Kidney (tissue), 14 donors: ENCODE measurements around the gene SPATA16. TPM values are rescaled to one million over a fixed set of nuclear protein-coding genes. Genes with fewer than 3 reads are reported as not detected.

Source experiments
- DNase-seq, 5 donors: peaks; one replicate each; pipeline ENCODE4 v3.0.0-alpha.2; 2013 to 2020
- FAIRE-seq: peaks from 2 replicates; lab custom pipeline; 2012; peaks lifted over from hg19 to GRCh38; lab: Jason Lieb, UNC
- H3K27ac ChIP-seq, 2 donors: one replicate each; pipeline ENCODE4 v1.7.0; 2013; ENCODE audit warnings: low read depth in 2 of 2, low read length in 2 of 2, inconsistent platforms in 1 of 2
- H3K27me3 ChIP-seq: one replicate; pipeline ENCODE4 v1.7.1; 2013; ENCODE audit warnings: low read length, inconsistent platforms; ENCODE audit not compliant: control insufficient read depth, insufficient read depth
- H3K36me3 ChIP-seq, 3 donors: one replicate each; pipeline versions ENCODE4 v1.7.0 to v1.7.1; 2013; ENCODE audit warnings: low read length in 3 of 3, control low read depth in 1 of 3, inconsistent platforms in 1 of 3; ENCODE audit not compliant: insufficient read depth in 3 of 3, control insufficient read depth in 2 of 3
- H3K4me1 ChIP-seq, 3 donors: one replicate each; pipeline versions ENCODE4 v1.7.0 to v1.7.1; 2013; ENCODE audit warnings: low read length in 3 of 3, inconsistent platforms in 1 of 3, low read depth in 1 of 3; ENCODE audit not compliant: control insufficient read depth in 2 of 3, insufficient read depth in 2 of 3
- H3K4me3 ChIP-seq, 3 donors: one replicate each; pipeline versions ENCODE4 v1.7.0 to v1.8.1; 2013; ENCODE audit warnings: low read length in 3 of 3, control low read depth in 1 of 3, inconsistent platforms in 1 of 3
- H3K9ac ChIP-seq, 3 donors: one replicate each; pipeline versions ENCODE4 v1.7.0 to v1.7.1; 2013; ENCODE audit warnings: low read length in 3 of 3, control low read depth in 1 of 3, inconsistent platforms in 1 of 3
- H3K9me3 ChIP-seq, 3 donors: one replicate each; pipeline versions ENCODE4 v1.7.0 to v1.7.1; 2013; ENCODE audit warnings: low read length in 3 of 3, control low read depth in 1 of 3, inconsistent platforms in 1 of 3; ENCODE audit not compliant: control insufficient read depth in 2 of 3, insufficient read depth in 1 of 3
- CTCF ChIP-seq: IDR thresholded peaks from 3 replicates; pipeline ENCODE4 v1.5.1; 2012; ENCODE audit warnings: mild to moderate bottlenecking, moderate library complexity, borderline replicate concordance; ENCODE audit not compliant: insufficient read depth; ENCODE audit errors: extremely low read depth
- intact Hi-C: fragments of 100-400 bp; cut with DNase I; formaldehyde crosslinking; loops from one replicate; pipeline ENCODE4 v1.11.1; 2022
- polyA plus RNA-seq: library from polyadenylated mRNA; stranded (reverse); fragments of 350-450 nt; fragmentation: Illumina TruSeq; extraction: RNeasy Lipid Tissue Mini Kit (QIAGEN cat#74804); gene quantifications from one replicate; pipeline ENCODE4 v1.2.3, GENCODE V29; 2014; ENCODE audit warnings: low read depth, low replicate concordance; ENCODE audit not compliant: insufficient read depth
- total RNA-seq: library from RNA; stranded (reverse); fragmentation: NEBNext Ultra II Directional; extraction: Animal tissue kit (Norgen Biotek cat#: 25700); gene quantifications from one replicate; pipeline ENCODE4 v1.2.1, GENCODE V29; 2021
- donor health status: control.
- donor health status: control.
- donor health status: control.
- donor health status: control.
- donor health status: control.
- donor health status: DM: yes; HTN: yes; CAD: no.
- donor health status: Normal renal cell carcinoma (clear cell type).

The SPATA16 gene
- total and polyA plus RNA-seq, 2 donors from 2014 or later: 0.17 TPM; not detected in 1

DNA sequence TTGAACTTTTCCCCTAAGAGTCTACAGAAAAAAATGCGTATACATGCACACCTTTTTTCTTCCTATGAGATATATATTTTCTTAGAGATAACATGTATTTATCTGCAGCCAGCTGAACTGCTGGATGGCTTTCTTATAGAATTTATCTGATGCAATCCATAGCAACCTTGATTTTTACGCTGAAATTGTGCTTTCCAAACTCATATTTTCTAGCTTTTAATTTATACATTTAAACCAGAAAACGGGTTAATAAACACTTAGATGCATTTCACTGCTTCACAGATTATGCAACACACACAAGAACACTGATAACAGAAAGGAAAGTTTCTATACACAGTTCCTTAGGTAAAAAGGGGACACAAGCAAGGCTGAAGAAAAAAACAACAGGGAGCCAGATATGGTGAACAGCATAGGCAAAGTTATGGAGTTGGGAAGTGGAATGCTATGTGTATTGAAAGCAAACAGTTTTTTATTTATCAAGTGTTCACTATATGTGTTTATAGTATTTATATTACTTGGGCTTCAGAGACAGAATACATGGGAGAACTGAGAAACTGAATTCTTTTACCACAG lies 149.5 kb downstream of the SPATA16 start:
- Histone ChIP-seq H3K27me3 (no peaks in the 10 kb centered on the region), H3K9ac (no peak overlapping the region), H3K9me3 (no peaks in the 10 kb centered on the region), H3K4me1 (no peaks in the 10 kb centered on the region), H3K4me3 (no peak overlapping the region), H3K36me3 (no peaks in the 10 kb centered on the region), H3K27ac (no peak overlapping the region)
- DNase-seq (no peak), FAIRE-seq (no peak)
- TF ChIP-seq CTCF: no peak
- intact Hi-C loops: no loop called here

GRCh38 chr3:172989373-172989772 lies 151.7 kb downstream of the SPATA16 start:
- Histone ChIP-seq H3K9me3 (no peaks in the 10 kb centered on the region), H3K9ac (no peak overlapping the region), H3K4me1 (no peaks in the 10 kb centered on the region), H3K27ac (no peak overlapping the region), H3K4me3 (no peak overlapping the region), H3K36me3 (no peaks in the 10 kb centered on the region), H3K27me3 (no peaks in the 10 kb centered on the region)
- DNase-seq (no peak), FAIRE-seq (no peak)
- intact Hi-C loops: no loop called here
- TF ChIP-seq CTCF: no peak

GRCh38 chr3:172987273-172987672 lies 153.8 kb downstream of the SPATA16 start:
- H3K9me3 ChIP-seq: no peaks in the 10 kb centered on the region
- no peak for TF ChIP-seq CTCF
- no peak for DNase-seq
- H3K36me3 ChIP-seq: no peaks in the 10 kb centered on the region
- intact Hi-C loops: no loop called here
- no peaks in the 10 kb centered on the region for H3K27me3 ChIP-seq
- H3K9ac ChIP-seq: no peak overlapping the region
- no peak for FAIRE-seq
- no peak overlapping the region for H3K27ac ChIP-seq
- H3K4me1 ChIP-seq: no peaks in the 10 kb centered on the region
- H3K4me3 ChIP-seq: no peak overlapping the region

DNA sequence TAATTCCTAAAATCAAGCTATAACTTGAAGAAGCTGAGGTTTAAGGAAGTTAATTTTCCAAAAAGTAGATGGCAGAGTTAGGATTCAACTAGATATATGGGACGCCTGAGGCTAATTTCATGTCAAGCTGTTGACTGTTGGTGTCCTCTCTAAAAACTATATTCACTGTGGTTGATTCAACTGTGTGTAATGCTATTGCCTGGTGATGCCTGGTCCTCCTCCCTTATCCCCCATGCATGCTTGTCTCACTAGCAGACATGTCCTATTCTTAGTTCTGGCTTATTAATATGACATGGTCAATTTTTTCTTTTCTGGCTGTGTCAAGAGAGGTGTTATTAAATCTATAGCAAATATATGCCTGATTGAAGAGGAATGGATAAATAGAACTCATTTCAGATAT lies 156.1 kb downstream of the SPATA16 start:
- TF ChIP-seq CTCF: no peak
- Histone ChIP-seq H3K36me3 (no peaks in the 10 kb centered on the region), H3K27ac (no peak overlapping the region), H3K9ac (no peak overlapping the region), H3K4me1 (no peaks in the 10 kb centered on the region), H3K27me3 (no peaks in the 10 kb centered on the region), H3K9me3 (no peaks in the 10 kb centered on the region), H3K4me3 (no peak overlapping the region)
- DNase-seq (no peak), FAIRE-seq (no peak)
- intact Hi-C loops: no loop called here
